ENCODE measurements around the gene SEMA3G.

The SEMA3G gene

DNA sequence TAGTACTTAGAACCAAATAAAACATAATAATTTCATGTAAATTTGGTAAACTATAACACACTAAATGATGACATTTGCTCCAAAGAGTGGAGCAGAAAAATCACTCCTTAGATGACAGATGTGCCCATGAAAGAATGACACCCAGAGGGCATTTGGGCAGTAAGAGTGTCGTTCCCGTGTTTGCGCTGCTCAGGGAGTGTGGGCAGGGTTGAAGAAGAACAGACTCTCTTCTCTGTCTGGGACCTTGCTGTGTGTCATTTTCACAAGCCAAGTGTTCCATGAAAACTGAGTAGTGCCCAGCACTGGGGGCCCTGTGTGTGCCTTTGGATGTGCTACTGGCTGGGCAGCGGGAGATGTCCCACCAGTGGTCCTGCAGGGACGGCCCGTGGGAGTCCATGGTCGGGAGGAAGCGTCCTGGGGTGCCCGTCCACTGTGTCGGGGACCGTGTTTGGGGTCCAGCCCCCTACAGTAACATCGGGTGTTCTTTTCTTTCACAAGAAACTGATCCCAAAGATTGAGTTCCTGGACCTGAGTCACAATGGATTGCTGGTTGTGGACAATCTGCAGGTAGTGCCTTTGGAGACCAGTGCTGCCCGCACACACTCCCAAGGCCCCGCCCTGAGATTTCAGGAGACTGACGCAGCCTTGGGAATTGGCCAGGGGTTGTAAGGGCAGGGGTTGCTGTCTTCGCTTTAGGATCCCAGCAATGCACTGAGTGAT, 32.3 kb upstream of the SEMA3G start:
- TF ChIP-seq, protein P1, sequence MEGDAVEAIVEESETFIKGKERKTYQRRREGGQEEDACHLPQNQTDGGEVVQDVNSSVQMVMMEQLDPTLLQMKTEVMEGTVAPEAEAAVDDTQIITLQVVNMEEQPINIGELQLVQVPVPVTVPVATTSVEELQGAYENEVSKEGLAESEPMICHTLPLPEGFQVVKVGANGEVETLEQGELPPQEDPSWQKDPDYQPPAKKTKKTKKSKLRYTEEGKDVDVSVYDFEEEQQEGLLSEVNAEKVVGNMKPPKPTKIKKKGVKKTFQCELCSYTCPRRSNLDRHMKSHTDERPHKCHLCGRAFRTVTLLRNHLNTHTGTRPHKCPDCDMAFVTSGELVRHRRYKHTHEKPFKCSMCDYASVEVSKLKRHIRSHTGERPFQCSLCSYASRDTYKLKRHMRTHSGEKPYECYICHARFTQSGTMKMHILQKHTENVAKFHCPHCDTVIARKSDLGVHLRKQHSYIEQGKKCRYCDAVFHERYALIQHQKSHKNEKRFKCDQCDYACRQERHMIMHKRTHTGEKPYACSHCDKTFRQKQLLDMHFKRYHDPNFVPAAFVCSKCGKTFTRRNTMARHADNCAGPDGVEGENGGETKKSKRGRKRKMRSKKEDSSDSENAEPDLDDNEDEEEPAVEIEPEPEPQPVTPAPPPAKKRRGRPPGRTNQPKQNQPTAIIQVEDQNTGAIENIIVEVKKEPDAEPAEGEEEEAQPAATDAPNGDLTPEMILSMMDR (IDR thresholded peaks at IDR 0.05; ENCODE audit: extremely low read depth, missing control alignments): no peak
- DNase-seq (ENCODE audit: low spot score): no peak

DNA sequence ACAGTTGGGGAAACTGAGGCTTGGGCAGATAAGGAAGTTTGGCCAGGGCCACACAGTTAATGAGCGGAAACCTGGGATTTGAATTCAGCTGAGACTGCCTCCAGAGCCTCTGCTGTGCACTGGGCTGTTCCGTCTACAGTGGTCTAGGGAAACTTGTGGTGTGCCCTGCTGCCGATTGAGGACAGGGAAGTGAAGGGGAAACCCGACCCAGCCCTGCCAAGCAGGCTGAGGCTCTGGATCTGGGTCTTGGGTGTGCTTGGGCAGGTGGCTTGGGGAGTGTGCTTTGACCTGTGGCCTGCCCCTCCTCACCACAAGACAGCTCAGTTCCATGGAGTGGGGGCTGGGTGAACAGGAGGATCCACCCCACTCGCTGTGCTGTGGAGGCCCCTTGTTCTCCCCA, 28.1 kb upstream of the SEMA3G start:
- TF ChIP-seq, protein P1 (IDR thresholded peaks at IDR 0.05; ENCODE audit: extremely low read depth, missing control alignments): no peak

DNA sequence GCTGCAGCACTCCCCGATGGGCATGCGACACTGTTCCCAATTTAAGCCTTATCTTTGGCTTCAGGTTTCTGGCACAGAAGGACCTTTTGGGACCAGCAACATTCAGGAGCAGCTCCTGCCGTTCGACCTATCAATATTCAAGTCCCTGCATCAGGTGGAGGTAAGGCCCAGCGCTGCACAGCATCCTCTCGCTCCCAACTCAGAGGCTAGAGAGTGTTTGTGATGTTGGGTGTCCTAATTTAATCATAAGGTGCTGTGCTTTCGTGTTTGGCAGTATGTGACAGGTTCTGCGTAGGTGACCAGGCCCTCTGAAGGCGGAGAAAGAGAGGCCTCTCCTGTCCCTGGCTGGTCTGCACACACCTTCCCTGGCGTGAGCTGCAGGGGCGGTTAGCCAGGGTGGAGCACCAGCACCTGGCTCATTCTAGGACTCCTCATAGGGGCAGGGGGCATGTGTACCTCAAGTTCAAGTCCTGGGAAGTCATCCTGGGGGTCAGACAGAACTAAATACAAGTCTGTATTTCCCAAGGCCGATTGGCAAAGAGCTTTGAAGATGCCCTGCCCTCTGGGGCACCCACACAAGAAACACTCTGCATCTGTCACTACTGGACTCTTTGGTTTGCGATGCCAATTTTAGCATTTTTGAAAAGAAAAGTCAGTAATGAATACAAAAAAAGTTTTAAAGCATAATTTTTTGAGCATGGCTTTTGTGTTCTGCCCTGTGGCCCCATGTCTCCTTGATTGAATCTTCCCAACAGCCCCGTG, 27.5 kb upstream of the SEMA3G start:
- TF ChIP-seq, protein P1 (IDR thresholded peaks at IDR 0.05; ENCODE audit: extremely low read depth, missing control alignments): no peak
- DNase-seq (ENCODE audit: low spot score): no peak

More for the DNA sequence above, 28.1 kb upstream of the SEMA3G start:
- DNase-seq (ENCODE audit: low spot score): no peak

DNA sequence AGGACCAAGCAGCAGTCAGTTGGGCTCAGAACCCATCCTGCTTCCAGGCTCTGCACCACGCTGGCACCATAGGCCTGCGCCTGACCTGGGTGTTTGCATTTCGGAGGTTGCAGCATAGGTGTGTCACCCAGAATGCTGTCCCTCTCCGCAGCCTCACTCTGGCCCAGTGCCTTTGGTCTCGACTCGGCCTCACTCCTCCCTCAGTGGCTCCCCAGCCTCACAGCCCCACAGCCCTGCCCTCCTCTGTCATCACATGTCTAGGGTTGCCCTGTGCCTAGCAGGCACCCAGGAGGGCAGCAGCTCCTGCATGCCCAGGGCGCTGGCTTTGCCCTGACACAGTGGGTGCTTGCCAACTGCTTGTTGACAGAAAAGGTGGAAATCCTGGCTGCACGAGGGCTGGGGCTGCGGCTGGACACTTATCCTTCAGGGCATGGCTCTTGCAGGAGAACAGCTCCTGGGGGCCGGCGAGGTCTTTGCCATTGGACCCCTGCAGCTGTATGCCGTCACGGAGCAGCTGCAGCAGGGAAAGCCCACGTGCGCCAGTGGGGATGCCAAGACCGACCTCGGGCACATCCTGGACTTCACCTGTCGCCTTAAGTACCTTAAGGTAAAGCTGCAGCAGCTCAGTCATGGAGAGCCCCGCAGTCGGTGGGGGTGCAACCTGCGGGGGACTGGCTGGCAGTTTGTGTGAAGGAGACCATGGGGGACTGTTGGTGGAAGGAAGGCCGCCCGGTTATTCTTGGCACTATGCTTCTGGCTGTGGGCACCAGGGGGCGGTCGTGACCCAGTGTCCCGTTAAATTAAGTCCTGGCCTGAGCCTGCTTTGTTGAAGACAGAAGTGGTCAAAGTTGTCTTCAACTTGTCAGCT, 26.7 kb upstream of the SEMA3G start:
- peak; percentile 67 for DNase-seq (ENCODE audit: low spot score)
- TF ChIP-seq, protein P1 (IDR thresholded peaks at IDR 0.05; ENCODE audit: extremely low read depth, missing control alignments): peak; percentile 54

DNA sequence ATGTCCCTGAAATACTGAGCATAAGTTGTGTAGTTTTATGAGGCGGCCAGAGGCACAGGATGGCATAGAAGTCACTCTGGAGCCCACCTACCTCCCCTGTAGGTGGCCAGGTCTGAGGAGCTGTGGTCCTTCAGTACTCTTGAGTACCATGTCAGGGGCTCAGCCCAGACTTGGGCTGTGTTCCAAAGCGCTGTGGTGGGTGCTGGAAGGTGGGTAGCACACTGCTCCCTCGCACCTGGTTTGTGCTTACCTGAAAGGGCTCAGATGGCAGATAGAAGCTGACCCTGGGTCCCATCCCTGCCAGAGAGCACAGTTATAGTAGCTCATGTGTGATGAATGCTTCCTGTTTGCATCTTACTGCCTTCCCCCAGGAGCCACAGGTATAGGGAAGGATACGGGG, 26.0 kb upstream of the SEMA3G start:
- DNase-seq (ENCODE audit: low spot score): no peak
- TF ChIP-seq, protein P1 (IDR thresholded peaks at IDR 0.05; ENCODE audit: extremely low read depth, missing control alignments): no peak

DNA sequence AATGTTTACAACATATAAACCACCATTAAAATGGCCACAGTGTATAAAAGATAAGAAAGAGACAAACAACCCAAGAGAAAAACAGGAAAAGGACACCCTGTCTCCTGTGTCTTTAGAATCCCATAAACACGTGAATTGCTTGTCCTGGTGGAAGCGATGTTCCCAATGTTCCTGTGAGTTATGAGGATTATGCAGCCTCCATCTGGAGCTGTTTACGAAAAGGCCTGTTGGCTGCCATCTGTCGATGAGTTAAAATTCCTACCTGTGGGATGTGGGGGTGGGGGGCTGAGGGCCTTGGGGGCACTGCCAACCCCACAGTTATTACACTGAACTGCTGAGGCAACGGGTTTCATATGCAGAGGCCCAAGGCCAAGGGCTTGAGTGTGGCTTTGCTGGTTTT, 24.1 kb upstream of the SEMA3G start:
- DNase-seq (ENCODE audit: low spot score): no peak
- TF ChIP-seq, protein P1 (IDR thresholded peaks at IDR 0.05; ENCODE audit: extremely low read depth, missing control alignments): no peak

All from GM20000 (cell line).